Neural cell (in vitro differentiated cells): ENCODE results near the gene GBP2.

Experiments used
- EP300 ChIP-seq: fragments of 450-650 bp; conservative IDR thresholded peaks from 2 replicates; pipeline ENCODE4 v1.6.1; 2014; ENCODE audit warnings: antibody characterized with exemption, mild to moderate bottlenecking, moderate library complexity; ENCODE audit not compliant: poor library complexity, severe bottlenecking
- POLR2AphosphoS5 ChIP-seq: IDR thresholded peaks from 2 replicates; pipeline ENCODE4 v1.6.1; 2012
- SMC3 ChIP-seq: fragments of 450-650 bp; conservative IDR thresholded peaks from 2 replicates; pipeline ENCODE4 v1.6.1; 2014; ENCODE audit warnings: antibody characterized with exemption, mild to moderate bottlenecking, moderate library complexity; ENCODE audit not compliant: poor library complexity
- TAF1 ChIP-seq: IDR thresholded peaks from 2 replicates; pipeline ENCODE4 v1.6.1; 2012; ENCODE audit warnings: low read depth
- TF ChIP-seq, protein P1 (sequence below): fragments of 450-650 bp; IDR thresholded peaks from 2 replicates; pipeline ENCODE4 v1.5.1; 2014; ENCODE audit warnings: antibody characterized with exemption, mild to moderate bottlenecking, moderate library complexity; ENCODE audit not compliant: poor library complexity, severe bottlenecking
- TF ChIP-seq, protein P2 (sequence below): IDR thresholded peaks from 2 replicates; pipeline ENCODE4 v1.6.1; 2012; ENCODE audit warnings: borderline replicate concordance

DNA sequence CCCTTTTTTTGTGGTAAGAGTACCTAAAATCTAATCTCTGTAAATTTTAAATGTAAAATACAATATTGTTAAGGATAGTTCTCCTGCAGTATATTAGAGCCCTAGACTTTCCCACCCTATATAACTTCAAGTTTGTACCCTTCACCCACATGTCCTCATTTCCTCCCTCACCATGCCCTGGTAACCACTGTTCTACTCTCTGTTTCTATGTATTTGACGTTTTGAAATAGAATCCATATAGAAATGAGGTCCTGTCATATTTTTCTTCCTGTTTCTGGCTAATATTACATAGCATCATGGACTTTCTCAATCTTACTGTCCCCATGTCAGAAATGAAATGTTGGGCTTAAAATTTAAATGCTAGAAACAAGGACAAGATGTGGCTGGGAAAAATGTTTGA lies 25.1 kb upstream of the GBP2 start:
- TF ChIP-seq, protein P1, sequence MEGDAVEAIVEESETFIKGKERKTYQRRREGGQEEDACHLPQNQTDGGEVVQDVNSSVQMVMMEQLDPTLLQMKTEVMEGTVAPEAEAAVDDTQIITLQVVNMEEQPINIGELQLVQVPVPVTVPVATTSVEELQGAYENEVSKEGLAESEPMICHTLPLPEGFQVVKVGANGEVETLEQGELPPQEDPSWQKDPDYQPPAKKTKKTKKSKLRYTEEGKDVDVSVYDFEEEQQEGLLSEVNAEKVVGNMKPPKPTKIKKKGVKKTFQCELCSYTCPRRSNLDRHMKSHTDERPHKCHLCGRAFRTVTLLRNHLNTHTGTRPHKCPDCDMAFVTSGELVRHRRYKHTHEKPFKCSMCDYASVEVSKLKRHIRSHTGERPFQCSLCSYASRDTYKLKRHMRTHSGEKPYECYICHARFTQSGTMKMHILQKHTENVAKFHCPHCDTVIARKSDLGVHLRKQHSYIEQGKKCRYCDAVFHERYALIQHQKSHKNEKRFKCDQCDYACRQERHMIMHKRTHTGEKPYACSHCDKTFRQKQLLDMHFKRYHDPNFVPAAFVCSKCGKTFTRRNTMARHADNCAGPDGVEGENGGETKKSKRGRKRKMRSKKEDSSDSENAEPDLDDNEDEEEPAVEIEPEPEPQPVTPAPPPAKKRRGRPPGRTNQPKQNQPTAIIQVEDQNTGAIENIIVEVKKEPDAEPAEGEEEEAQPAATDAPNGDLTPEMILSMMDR, result no peak
- TF ChIP-seq, protein P2, sequence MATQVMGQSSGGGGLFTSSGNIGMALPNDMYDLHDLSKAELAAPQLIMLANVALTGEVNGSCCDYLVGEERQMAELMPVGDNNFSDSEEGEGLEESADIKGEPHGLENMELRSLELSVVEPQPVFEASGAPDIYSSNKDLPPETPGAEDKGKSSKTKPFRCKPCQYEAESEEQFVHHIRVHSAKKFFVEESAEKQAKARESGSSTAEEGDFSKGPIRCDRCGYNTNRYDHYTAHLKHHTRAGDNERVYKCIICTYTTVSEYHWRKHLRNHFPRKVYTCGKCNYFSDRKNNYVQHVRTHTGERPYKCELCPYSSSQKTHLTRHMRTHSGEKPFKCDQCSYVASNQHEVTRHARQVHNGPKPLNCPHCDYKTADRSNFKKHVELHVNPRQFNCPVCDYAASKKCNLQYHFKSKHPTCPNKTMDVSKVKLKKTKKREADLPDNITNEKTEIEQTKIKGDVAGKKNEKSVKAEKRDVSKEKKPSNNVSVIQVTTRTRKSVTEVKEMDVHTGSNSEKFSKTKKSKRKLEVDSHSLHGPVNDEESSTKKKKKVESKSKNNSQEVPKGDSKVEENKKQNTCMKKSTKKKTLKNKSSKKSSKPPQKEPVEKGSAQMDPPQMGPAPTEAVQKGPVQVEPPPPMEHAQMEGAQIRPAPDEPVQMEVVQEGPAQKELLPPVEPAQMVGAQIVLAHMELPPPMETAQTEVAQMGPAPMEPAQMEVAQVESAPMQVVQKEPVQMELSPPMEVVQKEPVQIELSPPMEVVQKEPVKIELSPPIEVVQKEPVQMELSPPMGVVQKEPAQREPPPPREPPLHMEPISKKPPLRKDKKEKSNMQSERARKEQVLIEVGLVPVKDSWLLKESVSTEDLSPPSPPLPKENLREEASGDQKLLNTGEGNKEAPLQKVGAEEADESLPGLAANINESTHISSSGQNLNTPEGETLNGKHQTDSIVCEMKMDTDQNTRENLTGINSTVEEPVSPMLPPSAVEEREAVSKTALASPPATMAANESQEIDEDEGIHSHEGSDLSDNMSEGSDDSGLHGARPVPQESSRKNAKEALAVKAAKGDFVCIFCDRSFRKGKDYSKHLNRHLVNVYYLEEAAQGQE, result no peak
- TF ChIP-seq POLR2AphosphoS5 (no peak), TAF1 (no peak), SMC3 (no peak), EP300 (no peak)
